ENCODE data around the gene SP2.
A peak's percentile ranks its signal among the peaks of the same experiment; 100 is the strongest.
"Not testable (repeated sequence)": the region's sequence is repeated elsewhere in the genome, so short reads cannot be mapped to it uniquely, and the experiment has no call there.

SP2 gene

GRCh38 chr17:47924785-47925677 lies 29.0 kb downstream of the SP2 start:
- DNase-seq = no peak

DNA sequence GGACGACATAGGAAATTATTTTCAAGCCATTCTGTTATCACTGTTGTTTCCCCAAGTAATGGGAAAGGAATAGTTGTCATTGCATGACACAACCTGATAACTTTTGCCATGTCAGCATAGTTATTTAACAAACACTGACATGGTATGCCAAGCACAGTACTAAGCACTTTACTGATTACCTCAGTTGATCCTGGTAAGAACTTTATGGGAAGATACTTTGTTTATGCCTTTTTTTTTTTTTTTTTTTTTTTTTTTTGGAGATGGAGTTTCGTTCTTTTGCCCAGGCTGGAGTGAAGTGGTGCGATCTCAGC lies 29.6 kb downstream of the SP2 start:
- no peak for DNase-seq

DNA sequence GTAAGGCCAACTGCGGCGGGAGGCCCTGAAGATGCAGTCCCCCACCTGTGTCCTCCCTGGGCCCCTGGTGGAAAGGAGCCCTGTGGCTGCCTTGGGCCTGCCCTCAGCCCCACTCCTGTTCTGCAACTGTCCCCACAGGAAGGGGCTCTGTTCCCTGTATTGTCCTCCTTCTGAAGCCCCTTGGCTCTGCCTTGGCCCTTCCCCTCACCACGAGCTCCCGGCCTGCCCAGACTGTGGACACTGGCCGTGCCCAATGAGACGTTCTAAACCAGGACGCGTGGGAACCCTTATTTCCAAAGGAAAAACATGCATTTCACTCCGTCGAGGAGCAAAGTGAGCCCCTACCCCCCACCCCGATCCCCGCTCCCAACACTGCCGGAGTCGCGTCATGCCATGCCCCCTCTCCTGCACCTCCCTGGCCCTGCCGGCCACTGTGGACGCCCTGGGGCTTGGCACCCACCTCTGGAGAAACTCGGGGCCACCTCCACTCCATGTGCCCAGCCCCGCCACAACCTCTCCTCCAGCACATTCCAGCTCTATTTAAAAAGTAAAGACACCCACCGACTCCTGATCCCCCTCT lies 31.9 kb downstream of the SP2 start:
- DNase-seq = no peak

DNA sequence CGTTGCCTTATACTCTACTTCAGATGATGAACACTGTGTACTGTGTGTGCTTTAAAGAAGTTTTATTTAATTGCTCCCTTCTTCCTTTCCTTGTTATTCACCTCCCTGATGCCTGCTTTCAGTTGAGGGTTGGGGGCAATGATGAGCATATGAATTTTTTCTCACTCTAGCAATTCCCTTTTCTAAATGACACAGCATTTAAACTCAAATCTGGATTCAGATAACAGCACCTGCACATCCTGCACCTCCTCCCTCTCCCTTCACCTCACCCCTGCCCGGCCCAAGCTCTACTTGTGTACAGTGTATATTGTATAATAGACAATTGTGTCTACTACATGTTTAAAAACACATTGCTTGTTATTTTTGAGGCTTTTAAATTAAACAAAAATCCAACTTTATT lies 32.4 kb downstream of the SP2 start:
- DNase-seq = no peak

DNA sequence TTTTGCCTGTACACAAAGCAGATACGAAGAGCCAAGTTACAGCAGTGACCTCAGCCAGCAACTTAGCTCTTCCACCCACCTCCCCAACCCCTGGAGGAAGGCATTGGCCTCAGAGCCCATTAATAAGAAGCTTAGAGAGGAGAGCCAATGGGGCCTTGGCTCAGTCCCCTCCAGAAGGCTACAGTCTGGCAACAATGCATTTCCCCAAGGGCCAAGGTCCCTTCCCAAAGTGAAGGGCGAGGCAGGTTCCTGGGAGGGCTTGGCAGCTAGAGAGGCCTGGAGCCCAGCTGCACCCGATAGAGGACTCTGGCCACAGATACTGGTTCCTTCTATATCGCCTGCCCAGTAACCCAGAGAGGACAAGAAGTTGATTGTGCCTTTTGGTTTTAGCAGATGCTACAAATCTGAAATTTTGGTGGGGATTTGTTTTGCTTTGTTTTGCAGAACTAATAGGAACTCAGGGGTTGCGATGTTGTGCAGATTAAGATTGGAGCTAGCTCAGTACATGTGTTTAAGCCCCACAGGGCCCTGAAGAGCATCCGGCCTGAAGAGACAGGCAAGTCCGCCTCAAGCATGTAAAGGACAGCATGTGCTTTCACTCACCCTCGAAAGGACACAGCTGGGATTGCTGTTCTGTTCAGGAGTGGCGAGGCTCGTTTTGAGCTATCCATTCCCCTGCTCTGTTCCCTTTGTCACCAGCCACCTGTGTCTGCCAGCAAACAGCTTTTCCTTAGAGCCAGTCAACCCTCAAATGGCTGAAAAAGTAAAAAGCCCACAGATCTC lies 33.4 kb downstream of the SP2 start:
- DNase-seq = no peak

- no peak for DNase-seq
Measured at GRCh38 chr17:47931848-47932247, 35.8 kb downstream of the SP2 start.

GRCh38 chr17:47934856-47935255 lies 38.8 kb downstream of the SP2 start:
- DNase-seq = no peak

DNA sequence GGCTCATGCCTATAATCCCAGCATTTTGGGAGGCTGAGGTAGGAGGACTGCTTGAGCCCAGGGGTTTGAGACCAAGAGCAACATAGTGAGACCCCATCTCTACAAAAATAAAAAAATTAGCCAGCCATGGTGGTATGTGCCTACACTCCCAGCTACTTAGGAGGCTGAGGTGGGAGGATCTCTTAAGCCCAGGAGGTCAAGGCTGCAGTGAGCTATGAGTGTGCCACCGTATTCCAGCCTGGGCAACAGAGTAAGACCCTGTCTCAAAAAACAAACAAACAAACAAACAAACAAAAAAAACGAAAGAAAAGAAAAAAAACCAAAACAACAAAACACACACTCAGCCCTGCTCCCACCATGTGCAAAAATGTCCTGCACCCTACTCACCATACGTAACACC lies 39.4 kb downstream of the SP2 start:
- DNase-seq = not testable (repeated sequence)

DNA sequence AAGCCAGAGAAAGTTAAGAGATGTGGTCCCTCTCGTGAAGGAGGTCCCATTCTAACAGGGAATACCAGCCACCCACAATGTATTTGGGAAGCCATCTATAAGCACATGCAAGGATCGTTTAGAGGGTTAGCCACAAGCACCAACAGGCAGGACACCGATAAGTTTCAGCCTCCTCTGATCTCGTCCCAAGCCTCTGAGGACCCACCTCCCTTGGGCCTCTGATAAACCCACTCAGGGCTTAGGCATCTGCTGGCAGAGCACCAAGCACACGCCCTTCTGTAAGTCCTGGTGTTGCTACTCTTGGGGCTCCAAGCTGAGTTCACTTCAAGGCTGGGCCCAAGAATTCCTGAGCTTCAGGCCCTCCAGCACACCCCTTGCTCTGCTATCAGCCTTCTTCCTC lies 39.9 kb downstream of the SP2 start:
- DNase-seq = no peak

DNA sequence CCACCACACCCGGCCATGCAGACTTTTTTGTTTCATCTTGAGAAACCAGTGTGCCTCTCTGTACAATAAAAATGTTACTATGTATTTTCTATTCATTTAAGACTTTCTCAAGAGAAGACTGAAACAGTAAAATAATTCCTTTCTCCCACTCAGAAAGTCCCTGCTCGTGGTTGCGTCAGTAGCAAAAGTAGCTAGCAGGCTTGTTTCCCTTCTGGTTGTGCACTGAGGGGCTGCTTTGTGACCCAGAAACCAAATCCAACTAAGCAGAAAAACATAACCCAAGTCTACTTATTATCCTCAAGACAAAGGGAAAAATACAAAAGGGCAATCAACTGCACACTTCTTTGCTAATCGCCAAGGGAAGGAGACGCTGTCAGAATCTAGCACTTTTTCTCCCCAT lies 41.9 kb downstream of the SP2 start:
- DNase-seq = no peak

DNA sequence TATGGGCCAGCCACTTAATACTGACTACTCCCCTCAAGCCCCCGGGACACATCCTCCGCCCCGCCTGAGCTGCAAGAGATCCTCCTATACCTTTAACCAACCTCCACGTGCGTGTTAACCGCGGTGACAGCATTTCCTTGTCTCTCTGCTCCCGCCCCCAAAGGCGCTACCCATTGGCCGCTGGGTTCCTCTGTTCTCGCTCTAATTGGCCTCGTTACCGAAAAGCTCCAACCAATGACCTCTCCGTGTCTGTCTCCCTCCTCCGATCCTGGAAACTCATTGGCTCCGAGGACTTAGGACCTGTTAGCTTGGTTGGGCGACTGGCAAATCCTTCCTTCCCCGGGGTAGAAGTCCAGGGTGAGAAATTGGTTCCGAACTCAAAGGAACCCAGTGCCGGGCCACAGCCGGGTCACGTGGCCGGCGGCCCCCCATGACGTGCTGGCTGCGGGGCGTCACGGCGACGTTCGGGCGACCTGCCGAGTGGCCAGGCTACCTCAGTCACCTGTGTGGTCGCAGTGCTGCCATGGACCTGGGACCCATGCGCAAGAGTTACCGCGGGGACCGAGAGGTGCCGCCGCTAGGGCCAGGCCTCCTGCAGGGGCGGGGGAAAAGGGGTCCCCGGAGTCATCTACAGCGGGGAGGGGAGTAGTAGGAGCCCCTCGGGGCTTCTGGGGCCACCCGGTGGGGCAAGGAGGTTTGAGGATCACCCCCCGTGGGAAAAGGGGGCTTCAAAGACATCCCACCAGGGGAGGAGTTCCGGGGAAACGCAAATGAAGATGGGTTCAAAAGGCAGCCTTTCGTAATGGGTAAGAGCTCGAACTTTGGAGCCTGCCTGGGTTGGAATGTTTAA lies 45.4 kb downstream of the SP2 start, which contains the start of gene PNPO:
Gene PNPO, plus strand, starts transcription at position 326 of the 850 bp plus-strand sequence. Its CDS starts 105 bp downstream, at position 431.
- peak; percentile 99 to 100 for DNase-seq

DNA sequence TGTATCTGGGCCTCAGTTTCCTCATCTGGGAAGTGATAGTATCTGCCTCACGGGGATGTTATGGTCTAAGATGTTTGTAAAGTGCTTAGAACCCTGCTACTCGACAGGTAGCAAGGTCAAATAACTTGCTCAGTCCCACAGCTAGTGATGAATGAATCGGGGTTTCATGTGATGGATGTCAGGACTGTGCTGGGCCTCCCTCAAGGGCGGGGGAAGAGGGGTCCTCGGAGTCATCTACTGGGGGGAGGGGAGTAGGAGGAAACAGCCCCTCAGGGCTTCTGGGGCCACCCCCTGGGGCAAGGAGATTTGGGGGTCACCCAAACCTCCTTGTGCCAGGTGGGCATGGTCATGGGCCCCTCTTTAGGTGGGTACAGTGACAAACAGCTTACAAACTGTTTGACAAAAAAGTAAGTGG lies 46.1 kb downstream of the SP2 start:
- DNase-seq = no peak

GRCh38 chr17:47942568-47942967 lies 46.5 kb downstream of the SP2 start:
- DNase-seq = no peak

DNA sequence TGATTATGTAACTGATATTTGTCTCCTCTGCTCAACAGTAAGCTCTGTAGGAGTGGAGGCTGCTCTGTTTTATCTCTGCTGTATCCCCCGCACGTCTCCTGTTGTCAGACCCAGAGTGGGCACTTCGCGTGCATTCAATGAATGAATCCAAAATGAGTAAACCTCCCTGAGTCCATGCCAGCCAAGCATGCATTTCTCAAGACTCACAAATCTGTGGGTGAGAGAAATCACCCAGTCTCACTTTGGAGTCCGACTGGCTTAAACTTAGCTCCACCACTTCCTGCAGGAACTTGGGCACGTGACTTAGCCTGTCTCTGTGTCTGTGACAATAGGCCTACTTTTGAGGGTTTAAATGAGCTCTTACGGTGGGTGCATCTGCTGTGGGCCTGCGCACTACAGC lies 49.0 kb downstream of the SP2 start:
- no peak for DNase-seq

DNA sequence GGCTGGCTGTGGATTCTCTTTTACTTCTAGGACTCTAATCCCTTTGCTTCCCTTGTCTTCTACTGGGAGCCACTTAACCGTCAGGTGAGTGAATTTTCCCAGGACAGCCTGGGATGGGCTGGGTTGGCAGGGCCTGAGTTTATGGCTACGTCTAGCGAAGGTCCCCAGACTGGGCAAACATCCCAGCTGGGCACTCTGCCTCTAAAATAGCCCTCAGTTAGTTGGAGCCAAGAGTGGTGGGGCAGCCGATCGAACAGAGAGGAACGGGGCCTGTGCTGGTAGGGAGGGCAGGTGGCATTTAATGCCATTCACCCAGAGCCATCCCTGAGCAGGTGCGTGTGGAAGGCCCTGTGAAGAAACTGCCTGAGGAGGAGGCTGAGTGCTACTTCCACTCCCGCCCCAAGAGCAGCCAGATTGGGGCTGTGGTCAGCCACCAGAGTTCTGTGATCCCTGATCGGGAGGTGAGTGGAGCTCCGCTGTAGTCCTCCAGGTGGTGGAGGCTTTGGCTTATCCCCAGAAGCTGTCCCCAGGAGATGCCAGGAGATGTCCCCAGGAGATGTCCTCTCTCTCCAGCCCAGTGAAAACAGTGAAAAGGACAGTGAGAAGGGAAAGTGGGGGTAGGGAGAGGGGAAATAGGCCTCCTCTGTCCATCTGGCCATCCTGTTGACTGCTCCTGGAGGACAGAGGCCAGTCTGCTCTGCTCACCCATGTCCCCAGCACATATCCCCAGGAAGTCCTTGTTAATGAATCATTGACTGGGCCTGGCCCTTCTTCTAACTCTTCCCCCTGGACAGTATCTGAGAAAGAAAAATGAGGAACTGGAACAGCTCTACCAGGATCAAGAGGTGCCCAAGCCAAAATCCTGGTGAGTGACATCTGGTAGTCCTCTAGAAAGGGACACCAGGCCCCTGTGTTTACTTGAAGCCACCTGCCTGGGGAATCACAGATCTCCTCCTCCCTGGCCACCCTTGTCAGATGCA lies 49.8 kb downstream of the SP2 start:
- DNase-seq = no peak

- DNase-seq = no peak
Measured at GRCh38 chr17:47946516-47946915, 50.5 kb downstream of the SP2 start.

- peak; percentile 86 to 92 for DNase-seq
Measured at GRCh38 chr17:47946929-47947397, 50.9 kb downstream of the SP2 start.

DNA sequence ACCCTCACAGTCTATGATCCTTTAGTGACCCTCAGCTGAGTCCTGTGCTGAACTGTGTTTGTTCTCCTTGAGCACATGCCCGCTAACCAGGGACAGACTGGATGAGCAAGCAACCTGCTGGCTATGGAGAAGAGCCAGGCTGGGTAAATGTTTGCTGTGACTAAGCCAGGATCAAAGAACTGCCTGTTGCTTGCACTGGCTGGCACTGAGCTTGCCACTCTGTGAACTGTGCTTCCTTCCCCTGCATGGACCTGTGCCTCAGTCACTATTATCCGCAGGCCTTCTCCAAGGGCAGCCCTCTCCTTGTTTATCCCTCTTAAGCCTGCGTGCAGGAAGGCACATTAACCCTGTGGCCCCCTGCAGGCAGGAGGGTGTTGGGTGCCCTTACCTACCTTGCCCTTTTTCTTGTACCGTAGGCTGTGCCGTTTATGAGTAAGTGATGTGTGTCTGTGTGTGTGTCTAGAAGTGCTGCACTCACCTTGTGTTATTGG lies 52.7 kb downstream of the SP2 start:
- no peak for DNase-seq

DNA sequence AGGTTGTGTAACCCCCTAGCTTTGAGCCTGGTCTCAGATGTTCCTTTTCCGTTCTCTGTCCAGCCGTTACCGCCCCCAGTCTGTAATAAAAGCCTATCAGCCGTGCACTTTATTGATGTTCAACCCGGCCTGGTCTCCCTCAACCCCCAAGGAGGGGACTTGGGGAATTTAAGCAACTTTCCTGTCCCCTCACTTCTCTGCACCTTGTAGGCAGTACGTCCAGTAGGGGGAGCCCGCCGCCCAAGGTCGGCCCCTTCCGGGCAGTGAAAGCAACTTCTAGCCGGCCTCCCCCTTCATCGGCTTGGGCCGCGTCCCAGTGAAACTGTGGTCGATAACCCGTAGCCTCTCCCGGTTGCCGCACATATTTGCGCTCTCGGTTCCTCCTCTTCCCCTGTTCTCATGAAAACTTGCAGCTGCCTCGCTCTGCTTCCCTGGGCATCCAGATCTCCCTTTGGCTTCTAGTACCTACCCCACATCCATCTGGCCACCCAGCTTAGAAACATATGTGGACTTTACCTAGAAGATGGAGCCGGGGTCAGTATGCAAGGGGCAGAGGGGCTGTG lies 53.2 kb downstream of the SP2 start:
- peak; percentile 83 to 86 for DNase-seq

- no peak for DNase-seq
Measured at GRCh38 chr17:47949946-47950345, 53.9 kb downstream of the SP2 start.

- DNase-seq = no peak
Measured at GRCh38 chr17:47950448-47950847, 54.4 kb downstream of the SP2 start.

Data from AML-193 (cell line).